ENCODE results near the gene PNMT. TPM values are rescaled to one million over a fixed set of nuclear protein-coding genes. Genes with fewer than 3 reads are reported as not detected.
A peak's percentile ranks its signal among the peaks of the same experiment; 100 is the strongest.
"Not testable (repeated sequence)": the region's sequence is repeated elsewhere in the genome, so short reads cannot be mapped to it uniquely, and the experiment has no call there.

Gene PNMT
- total RNA-seq, 4 donors from 2014 or later, result 0.53 to 1.6 (median 1.1) TPM

DNA sequence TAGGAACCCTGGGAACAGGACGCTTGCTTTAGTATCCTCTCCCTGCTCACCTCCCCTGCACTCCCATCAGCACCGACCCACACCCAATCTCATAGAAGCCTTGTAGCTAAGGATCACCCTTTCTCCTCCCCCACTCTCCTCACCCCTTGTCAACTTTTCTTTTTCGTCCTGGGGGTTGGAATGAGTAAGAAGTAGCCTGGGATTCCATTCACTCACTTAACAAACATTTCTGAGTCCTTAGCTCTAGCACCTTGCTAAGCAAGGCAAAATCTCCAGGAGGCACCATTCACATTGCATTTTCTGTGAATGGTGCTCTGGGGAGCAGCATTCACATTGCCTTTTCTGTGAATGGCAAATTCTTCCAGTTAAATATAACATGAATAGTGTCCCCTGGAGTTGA is 20.7 kb downstream of the PNMT start:
- 55% methylated on average over 3 of the region's 3 CpGs for WGBS
- H3K4me1 ChIP-seq, result peaks cover 15% of the 10 kb centered on the region
- TF ChIP-seq EP300 (IDR thresholded peaks at IDR 0.05) (no peak), POLR2A (IDR thresholded peaks at IDR 0.05) (no peak), POLR2AphosphoS5 (IDR thresholded peaks at IDR 0.05) (no peak)
- TF ChIP-seq, protein P1, sequence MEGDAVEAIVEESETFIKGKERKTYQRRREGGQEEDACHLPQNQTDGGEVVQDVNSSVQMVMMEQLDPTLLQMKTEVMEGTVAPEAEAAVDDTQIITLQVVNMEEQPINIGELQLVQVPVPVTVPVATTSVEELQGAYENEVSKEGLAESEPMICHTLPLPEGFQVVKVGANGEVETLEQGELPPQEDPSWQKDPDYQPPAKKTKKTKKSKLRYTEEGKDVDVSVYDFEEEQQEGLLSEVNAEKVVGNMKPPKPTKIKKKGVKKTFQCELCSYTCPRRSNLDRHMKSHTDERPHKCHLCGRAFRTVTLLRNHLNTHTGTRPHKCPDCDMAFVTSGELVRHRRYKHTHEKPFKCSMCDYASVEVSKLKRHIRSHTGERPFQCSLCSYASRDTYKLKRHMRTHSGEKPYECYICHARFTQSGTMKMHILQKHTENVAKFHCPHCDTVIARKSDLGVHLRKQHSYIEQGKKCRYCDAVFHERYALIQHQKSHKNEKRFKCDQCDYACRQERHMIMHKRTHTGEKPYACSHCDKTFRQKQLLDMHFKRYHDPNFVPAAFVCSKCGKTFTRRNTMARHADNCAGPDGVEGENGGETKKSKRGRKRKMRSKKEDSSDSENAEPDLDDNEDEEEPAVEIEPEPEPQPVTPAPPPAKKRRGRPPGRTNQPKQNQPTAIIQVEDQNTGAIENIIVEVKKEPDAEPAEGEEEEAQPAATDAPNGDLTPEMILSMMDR (IDR thresholded peaks at IDR 0.05), result no peak
- H3K27me3 ChIP-seq, result no peaks in the 10 kb centered on the region
- no peak for DNase-seq (ENCODE audit: low spot score in 2 of 2)
- no peaks in the 10 kb centered on the region for H3K9me3 ChIP-seq
- peaks cover 14% of the 10 kb centered on the region for H3K36me3 ChIP-seq
- no peak overlapping the region for H3K4me3 ChIP-seq
- no peak overlapping the region for H3K27ac ChIP-seq

DNA sequence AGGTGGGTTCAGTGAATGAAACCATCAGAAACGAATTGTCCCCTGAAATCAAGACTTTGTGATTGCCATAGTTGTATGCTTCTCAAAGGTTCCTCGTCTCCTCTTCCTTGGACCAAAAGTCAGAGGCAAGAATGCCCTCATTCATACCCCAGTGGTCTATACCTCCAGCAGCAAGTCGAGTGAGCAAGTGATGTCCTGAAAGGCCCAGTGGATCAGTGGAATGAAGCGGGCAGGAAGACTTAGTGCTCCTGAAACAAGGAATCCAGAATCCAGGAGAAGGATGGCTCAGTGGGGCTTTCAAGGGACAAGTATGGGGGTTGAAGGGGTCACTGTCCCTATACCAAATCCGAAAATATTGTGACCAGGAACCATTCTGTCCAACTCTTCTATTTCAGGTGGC is 26.3 kb downstream of the PNMT start:
- 86% methylated on average over 5 of the region's 5 CpGs for WGBS
- H3K4me3 ChIP-seq, result no peak overlapping the region
- H3K4me1 ChIP-seq, result peaks cover 5% of the 10 kb centered on the region
- H3K27ac ChIP-seq, result no peak overlapping the region
- no peaks in the 10 kb centered on the region for H3K9me3 ChIP-seq
- no peak for DNase-seq (ENCODE audit: low spot score in 2 of 2)
- no peaks in the 10 kb centered on the region for H3K27me3 ChIP-seq
- TF ChIP-seq POLR2AphosphoS5 (IDR thresholded peaks at IDR 0.05) (no peak), POLR2A (IDR thresholded peaks at IDR 0.05) (no peak), EP300 (IDR thresholded peaks at IDR 0.05) (no peak)
- TF ChIP-seq, protein P1 (IDR thresholded peaks at IDR 0.05), result no peak
- no peaks in the 10 kb centered on the region for H3K36me3 ChIP-seq

DNA sequence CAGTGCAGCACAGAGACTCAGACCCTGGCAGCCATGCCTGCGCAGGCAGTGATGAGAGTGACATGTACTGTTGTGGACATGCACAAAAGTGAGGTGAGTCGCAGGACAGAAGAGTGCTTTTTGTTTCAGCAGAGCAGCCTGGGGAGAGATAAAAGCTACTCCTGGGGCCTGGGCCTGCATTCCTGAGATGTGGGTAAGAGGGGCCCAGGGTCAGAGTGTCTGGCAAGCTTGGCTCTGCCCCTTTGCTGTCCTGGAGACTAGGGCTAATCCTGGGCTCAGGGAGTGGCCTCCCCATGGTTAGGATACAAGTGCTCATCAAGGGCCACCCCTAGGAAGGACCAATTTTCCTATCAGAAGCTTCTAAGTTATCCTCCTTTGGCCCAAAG is 26.8 kb downstream of the PNMT start:
- no peaks in the 10 kb centered on the region for H3K36me3 ChIP-seq
- H3K27me3 ChIP-seq, result no peaks in the 10 kb centered on the region
- no peak for TF ChIP-seq POLR2AphosphoS5 (IDR thresholded peaks at IDR 0.05)
- TF ChIP-seq, protein P1 (IDR thresholded peaks at IDR 0.05), result no peak
- TF ChIP-seq POLR2A (IDR thresholded peaks at IDR 0.05), result no peak
- TF ChIP-seq EP300 (IDR thresholded peaks at IDR 0.05), result no peak
- H3K4me3 ChIP-seq, result no peak overlapping the region
- DNase-seq (ENCODE audit: low spot score in 2 of 2), result no peak
- WGBS, result 100% methylated on average over 2 of the region's 2 CpGs
- H3K27ac ChIP-seq, result no peak overlapping the region
- peaks cover 9% of the 10 kb centered on the region for H3K4me1 ChIP-seq
- H3K9me3 ChIP-seq, result no peaks in the 10 kb centered on the region

DNA sequence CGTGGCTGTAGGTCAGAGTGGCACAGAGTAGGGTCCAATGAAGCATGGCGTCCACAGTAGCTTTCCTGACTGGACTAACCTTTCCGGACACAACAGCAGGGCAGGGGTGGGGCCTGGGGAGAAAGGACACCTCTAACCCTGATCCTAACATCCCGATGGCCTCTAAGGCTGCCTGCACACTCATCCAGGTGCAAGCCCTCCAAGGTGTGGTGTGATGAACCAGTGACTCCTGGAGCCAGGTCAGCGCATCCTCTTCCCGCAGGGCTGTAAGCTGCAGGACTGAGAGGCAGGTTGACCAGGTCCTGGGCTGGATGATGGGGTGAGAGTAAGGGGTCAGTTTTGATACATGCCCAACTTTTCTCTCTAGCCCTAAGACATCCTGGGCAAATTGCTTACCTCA is 28.5 kb downstream of the PNMT start:
- Histone ChIP-seq H3K27me3 (no peaks in the 10 kb centered on the region), H3K9me3 (no peaks in the 10 kb centered on the region), H3K4me1 (peaks cover 26% of the 10 kb centered on the region), H3K36me3 (no peaks in the 10 kb centered on the region), H3K4me3 (no peak overlapping the region), H3K27ac (no peak overlapping the region)
- WGBS, result 82% methylated on average over 3 of the region's 6 CpGs
- DNase-seq (ENCODE audit: low spot score in 2 of 2), result no peak
- no peak for TF ChIP-seq EP300 (IDR thresholded peaks at IDR 0.05)
- TF ChIP-seq, protein P1 (IDR thresholded peaks at IDR 0.05), result no peak
- no peak for TF ChIP-seq POLR2AphosphoS5 (IDR thresholded peaks at IDR 0.05)
- no peak for TF ChIP-seq POLR2A (IDR thresholded peaks at IDR 0.05)

DNA sequence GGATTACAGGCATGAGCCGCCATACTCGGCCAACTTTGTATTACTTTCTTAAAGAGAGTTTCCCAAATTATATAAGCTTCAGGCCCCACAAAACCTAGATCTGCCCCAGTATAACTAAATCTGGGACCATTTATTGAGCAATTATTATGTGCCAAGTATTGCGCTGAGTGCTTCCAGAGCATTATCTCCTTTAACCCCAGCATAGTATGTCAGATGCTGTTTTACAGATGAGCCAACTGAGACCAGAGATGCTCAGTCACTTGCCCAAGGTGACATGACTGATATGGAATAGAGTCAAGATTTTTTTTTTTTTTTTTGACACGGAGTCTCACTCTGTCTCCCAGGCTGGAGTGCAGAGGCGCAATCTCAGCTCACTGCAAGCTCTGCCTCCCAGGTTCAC is 29.7 kb downstream of the PNMT start:
- peaks cover 37% of the 10 kb centered on the region for H3K4me1 ChIP-seq
- 89% methylated on average over 5 of the region's 5 CpGs for WGBS
- no peaks in the 10 kb centered on the region for H3K27me3 ChIP-seq
- H3K9me3 ChIP-seq, result no peaks in the 10 kb centered on the region
- no peak overlapping the region for H3K4me3 ChIP-seq
- DNase-seq (ENCODE audit: low spot score in 2 of 2), result no peak
- no peak for TF ChIP-seq POLR2A (IDR thresholded peaks at IDR 0.05)
- no peak for TF ChIP-seq EP300 (IDR thresholded peaks at IDR 0.05)
- TF ChIP-seq, protein P1 (IDR thresholded peaks at IDR 0.05), result no peak
- TF ChIP-seq POLR2AphosphoS5 (IDR thresholded peaks at IDR 0.05), result no peak
- H3K36me3 ChIP-seq, result no peaks in the 10 kb centered on the region
- H3K27ac ChIP-seq, result no peak overlapping the region

DNA sequence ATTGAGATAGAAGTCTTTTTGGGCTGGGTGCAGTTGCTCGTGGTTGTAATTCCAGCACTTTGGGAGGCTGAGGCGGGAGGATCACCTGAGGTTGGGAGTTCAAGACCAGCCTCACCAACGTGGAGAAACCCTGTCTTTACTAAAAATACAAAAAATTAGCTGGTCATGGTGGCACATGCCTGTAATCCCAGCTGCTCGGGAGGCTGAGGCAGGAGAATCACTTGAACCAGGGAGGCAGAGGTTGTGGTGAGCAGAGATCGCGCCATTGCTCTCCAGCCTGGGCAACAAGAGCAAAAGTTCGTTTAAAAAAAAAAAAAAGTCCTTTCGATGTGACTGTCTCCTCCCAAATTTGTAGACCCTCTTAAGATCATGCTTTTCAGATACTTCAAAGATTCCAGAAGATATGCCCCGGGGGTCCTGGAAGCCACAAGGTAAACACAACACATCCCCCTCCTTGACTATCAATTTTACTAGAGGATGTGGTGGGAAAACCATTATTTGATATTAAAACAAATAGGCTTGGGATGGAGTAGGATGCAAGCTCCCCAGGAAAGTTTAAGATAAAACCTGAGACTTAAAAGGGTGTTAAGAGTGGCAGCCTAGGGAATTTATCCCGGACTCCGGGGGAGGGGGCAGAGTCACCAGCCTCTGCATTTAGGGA is 31.0 kb downstream of the PNMT start:
- not testable (repeated sequence) for DNase-seq (ENCODE audit: low spot score in 2 of 2); H3K36me3 ChIP-seq; H3K9me3 ChIP-seq; H3K27me3 ChIP-seq
- Histone ChIP-seq H3K27ac (peak overlapping the region; percentile 92), H3K4me1 (peaks cover 48% of the 10 kb centered on the region), H3K4me3 (peak overlapping the region; percentile 90)
- 41% methylated on average over 11 of the region's 11 CpGs for WGBS
